Endothelial cell of umbilical vein (primary cell): Measurements from ENCODE around the gene HNRNPM. TPM values are rescaled to one million over a fixed set of nuclear protein-coding genes. Genes with fewer than 3 reads are reported as not detected.
"Not testable (repeated sequence)": the region's sequence is repeated elsewhere in the genome, so short reads cannot be mapped to it uniquely, and the experiment has no call there.

Source experiments
- BruUV-seq: library from RNA; stranded (reverse); fragments of 400-500 nt; replicated peaks from 2 replicates; lab custom pipeline; 2021; lab: Mats Ljungman, UMichigan
- CTCF ChIA-PET: fragments of 300-600, 350-600 bp; sonication (Branson Sonifier 250); formaldehyde crosslinking; loops from one replicate; lab custom pipeline; 2021; ENCODE audit warnings: antibody characterized with exemption, inconsistent platforms; lab: Charles Lee
- POLR2A ChIA-PET: fragments of 300-600, 350-600 bp; sonication (Branson Sonifier 250); formaldehyde crosslinking; loops from one replicate; lab custom pipeline; 2021; ENCODE audit warnings: antibody characterized with exemption, inconsistent platforms; lab: Charles Lee
- DNase-seq: peaks from one replicate; pipeline ENCODE4 v3.0.0-alpha.2; 2011; ENCODE audit warnings: low read depth, low spot score
- FAIRE-seq: peaks from 2 replicates; lab custom pipeline; 2011; peaks lifted over from hg19 to GRCh38; lab: Jason Lieb, UNC
- H2AFZ ChIP-seq: 2 replicates; pipeline ENCODE4 v1.6.0; 2012; ENCODE audit warnings: low read depth, low read length, control low read depth, inconsistent platforms
- H3K27ac ChIP-seq: 2 replicates; pipeline ENCODE4 v1.5.1; 2011; ENCODE audit warnings: low read depth, mild to moderate bottlenecking, control low read depth, low read length, moderate library complexity; ENCODE audit not compliant: insufficient read depth
- H3K27me3 ChIP-seq, 2 experiments: 2 replicates each; pipeline versions ENCODE4 v1.6.0 to v1.6.1; 2011; ENCODE audit warnings: low read length in 2 of 2, mixed read lengths in 1 of 2; ENCODE audit not compliant: control insufficient read depth in 2 of 2, insufficient read depth in 2 of 2
- H3K36me3 ChIP-seq, 2 experiments: 2 replicates in 1 of 2; 3 replicates in 1 of 2; pipeline ENCODE4 v1.5.1; 2011; ENCODE audit warnings: low read length in 2 of 2, mild to moderate bottlenecking in 1 of 2, moderate library complexity in 1 of 2; ENCODE audit not compliant: control insufficient read depth in 2 of 2, insufficient read depth in 2 of 2; ENCODE audit errors: extremely low read depth in 1 of 2
- H3K4me1 ChIP-seq: 3 replicates; pipeline ENCODE4 v1.5.1; 2011; ENCODE audit warnings: mild to moderate bottlenecking, low read length; ENCODE audit not compliant: control insufficient read depth, insufficient read depth; ENCODE audit errors: extremely low read depth
- H3K4me2 ChIP-seq: 2 replicates; pipeline ENCODE4 v1.6.1; 2011; ENCODE audit warnings: low read length, control low read depth, mixed read lengths; ENCODE audit not compliant: insufficient read depth
- H3K4me3 ChIP-seq, 3 experiments: fragments of 200-600 bp in 1 of 3; sonication (generic), shearing (Covaris generic) in 1 of 3; replicated peaks in 1 of 3; 2 replicates each; pipeline ENCODE4 v1.5.1; 2011 to 2016; ENCODE audit warnings: control low read depth in 3 of 3, low read length in 3 of 3, mild to moderate bottlenecking in 2 of 3, inconsistent platforms in 1 of 3, low read depth in 1 of 3, moderate library complexity in 1 of 3; ENCODE audit not compliant: insufficient read depth in 1 of 3
- H3K79me2 ChIP-seq: 2 replicates; pipeline ENCODE4 v1.6.0; 2012; ENCODE audit warnings: low read length, inconsistent platforms; ENCODE audit not compliant: control insufficient read depth, insufficient read depth
- H3K9ac ChIP-seq: replicated peaks from 2 replicates; pipeline ENCODE3; 2011; ENCODE audit warnings: low read length, control low read depth; ENCODE audit not compliant: insufficient read depth; ENCODE audit errors: extremely low read depth
- H3K9me1 ChIP-seq: replicated peaks from 3 replicates; pipeline ENCODE4 v1.6.0; 2011; ENCODE audit warnings: mild to moderate bottlenecking, low read length; ENCODE audit not compliant: control insufficient read depth, insufficient read depth; ENCODE audit errors: extremely low read depth
- H3K9me3 ChIP-seq: replicated peaks from 2 replicates; pipeline ENCODE4 v1.5.1; 2012; ENCODE audit warnings: low read length, inconsistent platforms; ENCODE audit not compliant: control insufficient read depth, insufficient read depth
- H4K20me1 ChIP-seq: replicated peaks from 2 replicates; pipeline ENCODE3; 2011; ENCODE audit warnings: mild to moderate bottlenecking, low read length; ENCODE audit not compliant: control insufficient read depth, insufficient read depth; ENCODE audit errors: extremely low read depth
- FOS ChIP-seq: IDR thresholded peaks from 2 replicates; pipeline ENCODE4 v1.6.1; 2011; ENCODE audit warnings: mild to moderate bottlenecking, low read length, moderate library complexity, borderline replicate concordance; ENCODE audit not compliant: insufficient read depth
- GATA2 ChIP-seq: IDR thresholded peaks from 2 replicates; pipeline ENCODE4 v1.7.0; 2011; ENCODE audit warnings: low read depth, mild to moderate bottlenecking, moderate library complexity, mixed read lengths, low read length; ENCODE audit not compliant: insufficient read length, insufficient read depth
- JUN ChIP-seq: IDR thresholded peaks from 2 replicates; pipeline ENCODE4 v1.6.1; 2011; ENCODE audit warnings: borderline replicate concordance, low read depth; ENCODE audit not compliant: insufficient read length, insufficient read depth
- MYC ChIP-seq: IDR thresholded peaks from one replicate; pipeline ENCODE4 v1.6.1; 2011; ENCODE audit warnings: mild to moderate bottlenecking, low read depth, low read length
- POLR2AphosphoS5 ChIP-seq: IDR thresholded peaks from 2 replicates; pipeline ENCODE4 v1.6.1; 2012; ENCODE audit warnings: low read depth, mild to moderate bottlenecking, control low read depth, low read length, moderate library complexity; ENCODE audit not compliant: insufficient read depth
- dilution Hi-C: fragments of 300-500 bp; cut with MboI; formaldehyde crosslinking; loops from one replicate; pipeline ENCODE4 v1.15.0; 2019; ENCODE audit warnings: low sequenced_read_pairs; ENCODE audit not compliant: extremely low pct_ligation_motif_present
- intact Hi-C: fragments of 100-400 bp; cut with micrococcal nuclease; formaldehyde crosslinking; loops from one replicate; pipeline ENCODE4 v1.10.0; 2022
- polyA plus RNA-seq, 4 experiments: library from polyadenylated mRNA; depleted of rRNA in 3 of 4; stranded (reverse) in 3 of 4; unstranded in 1 of 4; fragments of >200 nt; gene quantifications; 2 replicates each; pipeline versions ENCODE4 v1.2.1 to v1.2.3, GENCODE V29; 2011 to 2012; ENCODE audit warnings: missing spikeins in 1 of 4
- total RNA-seq: library from RNA; stranded (reverse); gene quantifications from 2 replicates; pipeline ENCODE4 v1.2.3, GENCODE V29; 2021
- TF ChIP-seq, protein P1 (sequence below), 2 donors: IDR thresholded peaks; 1 replicate in 1 of 2; 2 replicates in 1 of 2; pipeline ENCODE4 v1.5.1; 2011; ENCODE audit warnings: low read length in 2 of 2, mild to moderate bottlenecking in 2 of 2, moderate library complexity in 2 of 2, control low read depth in 1 of 2, inconsistent platforms in 1 of 2, low read depth in 1 of 2; ENCODE audit not compliant: insufficient read depth in 1 of 2; ENCODE audit errors: extremely low read depth in 1 of 2

Gene HNRNPM
- total and polyA plus RNA-seq, 2 donors (not counting 3 experiments of a cell fraction or from before 2014, with no cell fraction given) = 244 to 301 TPM

DNA sequence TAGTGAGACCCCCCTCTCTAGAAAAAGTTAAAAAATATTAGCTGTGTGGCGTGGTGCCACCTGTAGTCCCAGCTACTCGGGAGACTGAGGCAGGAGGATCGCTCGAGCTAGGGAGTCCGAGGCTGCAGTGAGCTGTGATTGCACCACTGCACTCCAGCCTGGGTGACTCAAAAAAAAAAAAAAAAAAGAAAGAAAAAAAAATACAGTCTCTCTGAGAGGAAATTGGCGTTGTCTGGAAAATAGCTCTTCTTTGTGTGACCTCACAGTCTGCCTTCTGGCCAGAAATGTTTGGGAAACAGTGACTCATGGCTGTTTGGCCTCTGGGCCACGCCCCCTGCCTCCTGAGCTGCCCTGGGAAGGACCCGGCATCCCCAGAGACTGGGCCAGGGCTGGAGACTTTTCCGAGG lies 21.0 kb upstream of the HNRNPM start:
- Histone ChIP-seq H3K9me3 (no peaks in the 10 kb centered on the region), H3K27me3 (no peaks in the 10 kb centered on the region), H3K4me2 (peak overlapping the region; percentile 64), H3K36me3 (peaks cover 0 to 14% of the 10 kb centered on the region in 2 experiments), H3K27ac (peak overlapping the region; percentile 97), H4K20me1 (no peaks in the 10 kb centered on the region), H3K4me3 (peak overlapping the region in 1 of 3 experiments; percentile 7), H3K4me1 (peaks cover 13% of the 10 kb centered on the region), H2AFZ (peak overlapping the region; percentile 77), H3K9me1 (no peaks in the 10 kb centered on the region), H3K79me2 (no peaks in the 10 kb centered on the region), H3K9ac (peak overlapping the region; percentile 87)
- BruUV-seq = no TSS peak
- dilution Hi-C loops (no loop called here), intact Hi-C loops (loop anchor here (1.0 kb wide), 4 partner anchors 10 to 30 kb away; partner anchors contain the start of genes HNRNPM and MARCHF2)
- POLR2A ChIA-PET = interaction anchor here (0.6 to 2.0 kb wide), 8 partner anchors 11 to 102 kb away, joined by 3 to 11 read pairs (median 4); partner anchors contain the start of genes HNRNPM, MARCHF2 and RAB11B
- CTCF ChIA-PET = interaction anchor here (0.5 to 2.9 kb wide), 12 partner anchors 10 to 82 kb away, joined by 3 to 48 read pairs (median 5); partner anchors contain the start of genes HNRNPM and MARCHF2
- FAIRE-seq = peak; percentile 98
- TF ChIP-seq FOS (peak; percentile 90), POLR2AphosphoS5 (peak; percentile 73), GATA2 (no peak), MYC (no peak), JUN (peak; percentile 96)
- TF ChIP-seq, protein P1, sequence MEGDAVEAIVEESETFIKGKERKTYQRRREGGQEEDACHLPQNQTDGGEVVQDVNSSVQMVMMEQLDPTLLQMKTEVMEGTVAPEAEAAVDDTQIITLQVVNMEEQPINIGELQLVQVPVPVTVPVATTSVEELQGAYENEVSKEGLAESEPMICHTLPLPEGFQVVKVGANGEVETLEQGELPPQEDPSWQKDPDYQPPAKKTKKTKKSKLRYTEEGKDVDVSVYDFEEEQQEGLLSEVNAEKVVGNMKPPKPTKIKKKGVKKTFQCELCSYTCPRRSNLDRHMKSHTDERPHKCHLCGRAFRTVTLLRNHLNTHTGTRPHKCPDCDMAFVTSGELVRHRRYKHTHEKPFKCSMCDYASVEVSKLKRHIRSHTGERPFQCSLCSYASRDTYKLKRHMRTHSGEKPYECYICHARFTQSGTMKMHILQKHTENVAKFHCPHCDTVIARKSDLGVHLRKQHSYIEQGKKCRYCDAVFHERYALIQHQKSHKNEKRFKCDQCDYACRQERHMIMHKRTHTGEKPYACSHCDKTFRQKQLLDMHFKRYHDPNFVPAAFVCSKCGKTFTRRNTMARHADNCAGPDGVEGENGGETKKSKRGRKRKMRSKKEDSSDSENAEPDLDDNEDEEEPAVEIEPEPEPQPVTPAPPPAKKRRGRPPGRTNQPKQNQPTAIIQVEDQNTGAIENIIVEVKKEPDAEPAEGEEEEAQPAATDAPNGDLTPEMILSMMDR (IDR thresholded peaks at IDR 0.05; ENCODE audit: extremely low read depth in 1 of 2, insufficient read depth in 1 of 2, low read depth in 1 of 2, low read length in 2 of 2) = no peak
- DNase-seq = peak; percentile 96

DNA sequence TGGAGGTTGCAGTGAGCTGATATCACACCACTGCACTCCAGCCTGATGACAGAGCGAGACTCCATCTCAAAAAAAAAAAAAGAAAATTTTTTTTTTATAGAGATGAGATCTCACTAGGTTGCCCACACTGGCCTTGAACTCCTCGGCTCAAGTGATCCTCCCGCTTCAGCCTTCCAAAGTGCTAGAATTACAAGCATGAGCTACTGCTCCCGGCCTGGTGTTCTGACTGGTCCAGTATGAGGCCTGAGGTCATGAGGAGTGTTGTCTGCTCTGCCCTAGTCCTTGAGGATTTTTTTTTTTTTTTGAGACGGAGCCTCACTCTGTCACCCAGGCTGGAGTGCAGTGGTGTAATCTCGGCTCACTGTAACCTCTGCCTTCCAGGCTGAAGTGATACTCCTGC lies 19.4 kb upstream of the HNRNPM start:
- H3K9ac ChIP-seq, H3K27me3 ChIP-seq, H4K20me1 ChIP-seq, FAIRE-seq, H3K9me3 ChIP-seq, BruUV-seq, H3K4me3 ChIP-seq, intact Hi-C loops, DNase-seq, POLR2A ChIA-PET, H2AFZ ChIP-seq, CTCF ChIA-PET, dilution Hi-C loops, H3K4me2 ChIP-seq, H3K27ac ChIP-seq, H3K79me2 ChIP-seq, H3K9me1 ChIP-seq: not testable (repeated sequence)
- Histone ChIP-seq H3K36me3 (peaks cover 0 to 14% of the 10 kb centered on the region in 2 experiments), H3K4me1 (peaks cover 13% of the 10 kb centered on the region)
